Measurements from ENCODE around the gene DCD.

DNA sequence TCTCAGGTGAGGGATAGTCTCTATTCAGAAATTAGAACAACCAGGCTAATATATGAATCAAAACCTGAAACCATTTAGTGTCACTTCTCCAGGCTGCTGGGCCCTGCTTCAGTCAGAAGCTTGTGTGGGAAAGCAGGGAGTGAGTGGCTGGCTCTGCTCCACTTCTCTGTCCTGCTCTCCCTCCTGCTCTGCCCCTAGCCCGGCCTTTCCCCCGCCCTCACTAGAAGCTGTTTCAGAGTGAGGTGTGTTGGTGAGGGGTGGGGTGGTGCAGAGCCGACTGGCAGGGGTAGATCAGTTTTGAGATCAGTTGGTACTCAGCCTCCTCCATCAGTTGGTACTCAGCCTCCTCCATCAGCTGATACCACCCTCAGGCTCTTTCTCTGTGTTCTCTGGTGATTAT is 52.7 kb downstream of the DCD start:
- TF ChIP-seq POLR2A (IDR thresholded peaks at IDR 0.05; ENCODE audit: low read depth, low read length) (no peak), POLR2AphosphoS5 (IDR thresholded peaks at IDR 0.05; ENCODE audit: low read depth, low read length) (no peak), TAF1 (IDR thresholded peaks at IDR 0.05; ENCODE audit: borderline replicate concordance, low read depth, low read length) (no peak)

Data from GM12892 (cell line).